Smooth muscle cell (in vitro differentiated cells): ENCODE results near the gene EIF4A3. TPM values are rescaled to one million over a fixed set of nuclear protein-coding genes. Genes with fewer than 3 reads are reported as not detected.

ENCODE experiments used
- DNase-seq: peaks from one replicate; lab custom pipeline; 2025; ENCODE audit not compliant: unreplicated experiment; lab: John Stamatoyannopoulos, UW
- H2AFZ ChIP-seq: fragments of 200-600 bp; sonication (generic); 2 replicates; pipeline ENCODE4 v1.6.0; 2016; ENCODE audit warnings: antibody characterized with exemption, low read depth, mild to moderate bottlenecking
- H3F3A ChIP-seq: fragments of 200-600 bp; sonication (generic); 2 replicates; pipeline ENCODE4 v1.6.0; 2017; ENCODE audit warnings: antibody characterized with exemption, low read depth
- H3K27ac ChIP-seq: fragments of 200-600 bp; sonication (generic); 2 replicates; pipeline ENCODE4 v1.5.1; 2016; ENCODE audit warnings: low read depth, mild to moderate bottlenecking
- H3K27me3 ChIP-seq: fragments of 200-600 bp; sonication (generic); 2 replicates; pipeline ENCODE4 v1.6.1; 2016; ENCODE audit warnings: low read depth, mild to moderate bottlenecking
- H3K36me3 ChIP-seq: fragments of 200-600 bp; sonication (generic); 2 replicates; pipeline ENCODE4 v1.5.1; 2016; ENCODE audit warnings: low read depth
- H3K4me1 ChIP-seq: fragments of 200-600 bp; sonication (generic); 2 replicates; pipeline ENCODE4 v1.5.1; 2016; ENCODE audit warnings: low read depth
- H3K4me2 ChIP-seq: fragments of 200-600 bp; sonication (generic); 2 replicates; pipeline ENCODE4 v1.6.0; 2016; ENCODE audit warnings: mild to moderate bottlenecking
- H3K4me3 ChIP-seq: fragments of 200-600 bp; sonication (generic); 2 replicates; pipeline ENCODE4 v1.5.1; 2016; ENCODE audit warnings: mild to moderate bottlenecking
- H3K79me2 ChIP-seq: fragments of 200-600 bp; sonication (generic); 2 replicates; pipeline ENCODE4 v1.6.0; 2016; ENCODE audit warnings: low read depth, mild to moderate bottlenecking
- H3K9ac ChIP-seq: fragments of 200-600 bp; sonication (generic); 2 replicates; pipeline ENCODE4 v1.6.0; 2016; ENCODE audit warnings: low read depth
- H3K9me3 ChIP-seq: fragments of 200-600 bp; sonication (generic); replicated peaks from 2 replicates; pipeline ENCODE4 v1.5.1; 2016; ENCODE audit warnings: low read depth
- H4K20me1 ChIP-seq: fragments of 200-600 bp; sonication (generic); 2 replicates; pipeline ENCODE4 v1.6.0; 2016; ENCODE audit warnings: low read depth
- WGBS: methylation state at CpG from one replicate; pipeline ENCODE4 v1.1.7; 2016; ENCODE audit warnings: low lambda C conversion rate; 5-methylcytosine and 5-hydroxymethylcytosine counted together
- polyA plus RNA-seq: library from polyadenylated mRNA; unstranded; fragments of >200 nt; fragmentation: Nextera tagmentation; extraction: Ambion mirVana; gene quantifications from 2 replicates; pipeline ENCODE4 v1.2.1, GENCODE V29; 2016
- total RNA-seq: library from RNA; depleted of rRNA; stranded (reverse); fragments of >200 nt; gene quantifications from 2 replicates; pipeline ENCODE4 v1.2.3, GENCODE V29; 2014
- TF ChIP-seq, protein P1 (sequence below): fragments of 200-600 bp; sonication (generic); IDR thresholded peaks from 2 replicates; pipeline ENCODE4 v1.5.1; 2017; ENCODE audit warnings: borderline replicate concordance, mild to moderate bottlenecking, antibody characterized with exemption; ENCODE audit not compliant: insufficient read depth, poor library complexity, severe bottlenecking

Gene EIF4A3
- total and polyA plus RNA-seq, 2 experiments from 2014 or later, result 86.1 to 109 TPM

DNA sequence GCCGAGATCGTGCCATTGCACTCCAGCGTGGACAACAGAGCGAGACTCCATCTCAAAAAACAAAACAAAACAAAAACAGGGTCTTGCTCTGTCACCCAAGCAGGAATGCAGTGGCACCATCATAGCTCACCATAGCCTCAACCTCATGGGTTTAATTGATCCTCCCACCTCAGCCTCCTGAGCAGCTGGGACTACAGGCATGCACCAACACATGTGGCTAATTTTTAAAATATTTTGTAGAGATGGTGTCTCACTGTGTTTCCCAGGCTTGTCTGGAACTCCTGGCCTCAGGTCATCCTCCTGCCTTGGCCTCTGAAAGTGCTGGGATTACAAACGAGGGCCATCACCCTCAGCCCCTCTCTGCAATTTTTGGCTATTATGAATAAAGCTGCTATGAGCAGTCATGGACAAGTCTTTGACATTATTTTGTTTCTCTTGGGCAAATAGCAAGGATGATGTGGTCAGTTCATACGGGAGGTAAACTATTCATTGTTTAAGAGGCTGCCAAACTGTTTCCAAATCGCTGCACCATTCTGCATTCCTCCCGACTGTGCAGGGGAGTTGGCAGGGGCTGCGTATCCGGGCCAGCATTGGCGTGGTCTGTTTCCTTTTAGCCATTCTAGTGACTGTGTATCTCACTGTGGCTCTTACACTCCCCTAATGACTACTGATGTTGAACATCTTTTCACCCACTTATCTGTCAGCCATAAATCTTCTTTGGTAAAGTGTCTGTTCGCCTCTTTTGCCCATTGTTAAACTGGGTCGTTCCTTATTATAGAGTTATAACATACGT, 21.1 kb downstream of the EIF4A3 start:
- H2AFZ ChIP-seq, result no peak overlapping the region
- H3K4me1 ChIP-seq, result peaks cover 11% of the 10 kb centered on the region
- TF ChIP-seq, protein P1, sequence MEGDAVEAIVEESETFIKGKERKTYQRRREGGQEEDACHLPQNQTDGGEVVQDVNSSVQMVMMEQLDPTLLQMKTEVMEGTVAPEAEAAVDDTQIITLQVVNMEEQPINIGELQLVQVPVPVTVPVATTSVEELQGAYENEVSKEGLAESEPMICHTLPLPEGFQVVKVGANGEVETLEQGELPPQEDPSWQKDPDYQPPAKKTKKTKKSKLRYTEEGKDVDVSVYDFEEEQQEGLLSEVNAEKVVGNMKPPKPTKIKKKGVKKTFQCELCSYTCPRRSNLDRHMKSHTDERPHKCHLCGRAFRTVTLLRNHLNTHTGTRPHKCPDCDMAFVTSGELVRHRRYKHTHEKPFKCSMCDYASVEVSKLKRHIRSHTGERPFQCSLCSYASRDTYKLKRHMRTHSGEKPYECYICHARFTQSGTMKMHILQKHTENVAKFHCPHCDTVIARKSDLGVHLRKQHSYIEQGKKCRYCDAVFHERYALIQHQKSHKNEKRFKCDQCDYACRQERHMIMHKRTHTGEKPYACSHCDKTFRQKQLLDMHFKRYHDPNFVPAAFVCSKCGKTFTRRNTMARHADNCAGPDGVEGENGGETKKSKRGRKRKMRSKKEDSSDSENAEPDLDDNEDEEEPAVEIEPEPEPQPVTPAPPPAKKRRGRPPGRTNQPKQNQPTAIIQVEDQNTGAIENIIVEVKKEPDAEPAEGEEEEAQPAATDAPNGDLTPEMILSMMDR, result no peak
- no peaks in the 10 kb centered on the region for H3K27me3 ChIP-seq
- no peak overlapping the region for H3K9ac ChIP-seq
- no peaks in the 10 kb centered on the region for H3F3A ChIP-seq
- H3K4me2 ChIP-seq, result no peak overlapping the region
- WGBS, result 87% methylated on average over 14 of the region's 14 CpGs
- no peak overlapping the region for H3K4me3 ChIP-seq
- H3K36me3 ChIP-seq, result no peaks in the 10 kb centered on the region
- H3K79me2 ChIP-seq, result no peaks in the 10 kb centered on the region
- no peak overlapping the region for H3K27ac ChIP-seq
- no peaks in the 10 kb centered on the region for H3K9me3 ChIP-seq
- H4K20me1 ChIP-seq, result no peaks in the 10 kb centered on the region
- DNase-seq, result no peak

DNA sequence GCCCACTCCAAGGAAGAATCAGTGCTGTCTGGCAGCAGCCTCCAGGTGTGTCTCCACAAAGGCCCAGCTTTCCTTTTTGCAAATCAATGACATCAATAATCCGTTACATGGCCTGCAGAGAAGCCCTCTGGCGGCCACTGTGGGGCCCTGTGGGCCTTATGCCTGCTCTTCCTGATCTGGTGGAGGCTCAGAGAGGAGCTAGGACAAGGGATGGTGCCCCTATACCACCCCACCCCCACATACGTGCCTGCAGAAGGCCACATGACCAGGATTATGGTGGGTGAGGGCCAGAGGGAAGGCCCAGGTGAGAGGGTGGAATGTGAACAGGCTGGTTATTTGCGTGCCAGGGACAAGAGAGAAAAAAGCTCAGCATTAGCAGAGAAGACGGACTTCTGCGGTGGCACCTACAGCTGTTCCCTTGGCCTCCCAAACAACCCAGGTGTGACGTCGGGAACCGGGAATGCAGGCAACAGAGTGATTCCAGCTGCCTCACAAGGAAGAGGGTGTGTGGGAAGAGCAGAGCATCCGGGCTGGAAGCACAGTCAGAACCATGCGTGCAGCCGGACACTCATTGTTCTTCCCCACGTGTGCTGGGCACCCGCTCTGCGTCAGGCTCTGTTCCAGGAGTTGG, 22.5 kb downstream of the EIF4A3 start:
- Histone ChIP-seq H3K4me1 (peaks cover 11% of the 10 kb centered on the region), H2AFZ (no peak overlapping the region), H3K4me3 (no peak overlapping the region), H3K79me2 (no peaks in the 10 kb centered on the region), H3K4me2 (no peak overlapping the region), H3K9ac (no peak overlapping the region), H3K27me3 (no peaks in the 10 kb centered on the region), H4K20me1 (no peaks in the 10 kb centered on the region), H3K27ac (peak overlapping the region; percentile 70), H3K36me3 (no peaks in the 10 kb centered on the region), H3F3A (no peaks in the 10 kb centered on the region), H3K9me3 (no peaks in the 10 kb centered on the region)
- DNase-seq, result no peak
- WGBS, result 47% methylated on average over 15 of the region's 15 CpGs
- TF ChIP-seq, protein P1, result peak; percentile 37

DNA sequence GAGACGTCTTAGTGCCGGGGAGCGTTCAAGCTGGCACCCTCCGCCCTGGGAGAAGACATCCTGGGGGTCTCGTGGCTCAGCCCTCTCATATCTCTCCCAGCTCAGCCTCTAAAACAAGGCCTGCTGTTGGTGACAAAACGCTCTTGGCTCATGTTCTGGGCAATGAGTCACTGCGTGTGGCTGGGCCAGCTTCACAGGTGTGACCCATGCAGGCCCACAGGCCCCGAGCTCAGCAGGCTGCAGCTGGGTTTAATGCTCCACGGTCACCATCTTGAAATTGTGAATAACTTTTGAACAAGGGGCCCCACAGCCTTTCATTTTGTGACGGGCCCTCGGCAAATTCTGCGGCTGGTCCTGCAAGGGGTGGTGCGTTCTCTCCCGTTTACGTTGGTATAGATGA, 23.1 kb downstream of the EIF4A3 start:
- H3K36me3 ChIP-seq, result no peaks in the 10 kb centered on the region
- H2AFZ ChIP-seq, result no peak overlapping the region
- H3K9ac ChIP-seq, result no peak overlapping the region
- no peak overlapping the region for H3K4me3 ChIP-seq
- H3K27me3 ChIP-seq, result no peaks in the 10 kb centered on the region
- TF ChIP-seq, protein P1, result no peak
- H3K4me2 ChIP-seq, result no peak overlapping the region
- 79% methylated on average over 15 of the region's 15 CpGs for WGBS
- peaks cover 11% of the 10 kb centered on the region for H3K4me1 ChIP-seq
- H3F3A ChIP-seq, result no peaks in the 10 kb centered on the region
- no peaks in the 10 kb centered on the region for H4K20me1 ChIP-seq
- no peaks in the 10 kb centered on the region for H3K79me2 ChIP-seq
- H3K9me3 ChIP-seq, result no peaks in the 10 kb centered on the region
- peak overlapping the region; percentile 70 for H3K27ac ChIP-seq
- DNase-seq, result no peak
